ENCODE measurements around the gene BRD3.
"Not testable (repeated sequence)": the region's sequence is repeated elsewhere in the genome, so short reads cannot be mapped to it uniquely, and the experiment has no call there.

BRD3 gene

DNA sequence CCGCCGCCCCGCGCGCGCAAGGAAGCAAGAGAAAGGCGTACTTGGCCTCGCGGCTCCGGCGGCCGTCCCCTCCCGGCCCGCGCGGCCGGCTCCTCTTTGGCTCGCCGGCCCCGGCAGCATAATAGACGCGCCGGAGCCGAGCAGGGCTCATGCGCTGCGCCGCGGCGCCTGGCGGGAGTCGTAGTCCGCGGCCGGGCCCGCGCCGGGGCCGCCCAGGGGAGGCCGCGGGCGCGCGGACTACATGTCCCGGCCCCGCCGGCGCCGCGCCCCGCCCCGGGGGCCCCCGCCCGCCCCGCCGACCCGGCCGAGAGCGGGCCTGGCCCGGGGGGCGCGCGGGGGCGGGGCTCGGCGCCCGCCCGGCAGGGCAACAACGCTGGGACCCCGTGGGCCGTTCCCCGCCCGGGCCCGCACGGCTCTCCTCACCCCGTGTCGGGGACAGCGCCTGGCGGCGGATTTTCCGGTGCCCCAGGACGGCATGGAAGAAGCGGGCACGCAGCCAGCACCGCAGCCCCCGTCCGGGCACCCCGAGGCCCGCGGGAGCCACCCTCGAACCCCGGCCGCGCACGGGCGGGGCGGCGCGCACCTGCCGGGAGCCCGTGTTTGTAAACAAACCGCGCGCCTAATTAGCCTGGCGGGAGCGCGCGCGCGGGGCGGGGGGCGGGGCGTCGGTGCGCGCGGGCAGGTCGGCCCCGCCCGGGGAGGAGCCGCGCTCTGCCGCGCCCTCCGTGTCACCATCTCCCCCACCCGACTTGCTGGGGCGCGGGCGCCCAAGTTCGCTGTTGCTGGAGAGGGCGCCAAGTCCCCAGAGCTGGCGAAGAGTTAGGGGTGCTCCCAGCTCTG, at the start of gene BRD3:
Gene BRD3 (minus strand): TSS at position 123 of the 840 bp plus-strand sequence. CDS start 14,549 bp downstream, outside the sequence.
- peak; percentile 87 for DNase-seq (ENCODE audit: low read depth)
- TF ChIP-seq, protein P1, sequence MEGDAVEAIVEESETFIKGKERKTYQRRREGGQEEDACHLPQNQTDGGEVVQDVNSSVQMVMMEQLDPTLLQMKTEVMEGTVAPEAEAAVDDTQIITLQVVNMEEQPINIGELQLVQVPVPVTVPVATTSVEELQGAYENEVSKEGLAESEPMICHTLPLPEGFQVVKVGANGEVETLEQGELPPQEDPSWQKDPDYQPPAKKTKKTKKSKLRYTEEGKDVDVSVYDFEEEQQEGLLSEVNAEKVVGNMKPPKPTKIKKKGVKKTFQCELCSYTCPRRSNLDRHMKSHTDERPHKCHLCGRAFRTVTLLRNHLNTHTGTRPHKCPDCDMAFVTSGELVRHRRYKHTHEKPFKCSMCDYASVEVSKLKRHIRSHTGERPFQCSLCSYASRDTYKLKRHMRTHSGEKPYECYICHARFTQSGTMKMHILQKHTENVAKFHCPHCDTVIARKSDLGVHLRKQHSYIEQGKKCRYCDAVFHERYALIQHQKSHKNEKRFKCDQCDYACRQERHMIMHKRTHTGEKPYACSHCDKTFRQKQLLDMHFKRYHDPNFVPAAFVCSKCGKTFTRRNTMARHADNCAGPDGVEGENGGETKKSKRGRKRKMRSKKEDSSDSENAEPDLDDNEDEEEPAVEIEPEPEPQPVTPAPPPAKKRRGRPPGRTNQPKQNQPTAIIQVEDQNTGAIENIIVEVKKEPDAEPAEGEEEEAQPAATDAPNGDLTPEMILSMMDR (IDR thresholded peaks at IDR 0.05; ENCODE audit: low read length, missing control alignments): no peak
- H3K4me3 ChIP-seq (replicated peaks; ENCODE audit: low read depth, low read length): peak within 1 kb of the TSS; percentile 81

- no peak for DNase-seq (ENCODE audit: low read depth)
- TF ChIP-seq, protein P1 (IDR thresholded peaks at IDR 0.05; ENCODE audit: low read length, missing control alignments): no peak
- no peak overlapping the region for H3K4me3 ChIP-seq (replicated peaks; ENCODE audit: low read depth, low read length)
These were observed 44.7 kb upstream of the BRD3 start for GRCh38 chr9:134112561-134112960.

DNA sequence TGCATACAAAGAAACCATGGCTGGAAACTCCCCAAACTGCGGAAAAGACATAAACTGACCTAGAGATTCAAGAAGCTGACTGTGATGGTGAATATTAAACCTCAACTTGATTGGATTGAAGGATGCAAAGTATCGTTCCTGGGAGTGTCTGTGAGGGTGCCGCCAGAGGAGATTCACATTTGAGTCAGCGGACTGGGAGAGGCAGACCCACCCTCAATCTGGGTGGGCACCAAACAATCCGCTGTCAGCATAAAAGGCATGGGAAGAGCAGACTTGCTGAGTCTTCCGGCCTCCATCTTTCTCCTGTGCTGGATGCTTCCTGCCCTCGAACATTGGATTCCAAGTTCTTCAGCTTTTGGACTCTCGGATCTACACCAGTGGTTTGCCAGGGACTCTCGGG, 43.2 kb upstream of the BRD3 start:
- no peak overlapping the region for H3K4me3 ChIP-seq (replicated peaks; ENCODE audit: low read depth, low read length)
- DNase-seq (ENCODE audit: low read depth): no peak
- TF ChIP-seq, protein P1 (IDR thresholded peaks at IDR 0.05; ENCODE audit: low read length, missing control alignments): no peak

- TF ChIP-seq, protein P1 (IDR thresholded peaks at IDR 0.05; ENCODE audit: low read length, missing control alignments): no peak
- no peak overlapping the region for H3K4me3 ChIP-seq (replicated peaks; ENCODE audit: low read depth, low read length)
- DNase-seq (ENCODE audit: low read depth): no peak
These were observed 35.7 kb upstream of the BRD3 start for GRCh38 chr9:134103391-134103998.

- H3K4me3 ChIP-seq (replicated peaks; ENCODE audit: low read depth, low read length): no peak overlapping the region
- TF ChIP-seq, protein P1 (IDR thresholded peaks at IDR 0.05; ENCODE audit: low read length, missing control alignments): no peak
- no peak for DNase-seq (ENCODE audit: low read depth)
These were observed 33.9 kb upstream of the BRD3 start for GRCh38 chr9:134101623-134102149.

- not testable (repeated sequence) for DNase-seq (ENCODE audit: low read depth); H3K4me3 ChIP-seq (replicated peaks; ENCODE audit: low read depth, low read length)
These were observed 33.3 kb upstream of the BRD3 start for GRCh38 chr9:134101133-134101532.

- TF ChIP-seq, protein P1 (IDR thresholded peaks at IDR 0.05; ENCODE audit: low read length, missing control alignments): no peak
- no peak overlapping the region for H3K4me3 ChIP-seq (replicated peaks; ENCODE audit: low read depth, low read length)
- no peak for DNase-seq (ENCODE audit: low read depth)
These were observed 32.2 kb upstream of the BRD3 start for GRCh38 chr9:134100040-134100439.
